NB4 (cell line): ENCODE measurements around the gene FHOD1.

ENCODE experiments used
- MYC ChIP-seq: IDR thresholded peaks from 2 replicates; pipeline ENCODE4 v1.6.1; 2011; ENCODE audit warnings: low read depth, low read length
- POLR2A ChIP-seq: IDR thresholded peaks from 2 replicates; pipeline ENCODE4 v1.6.1; 2011; ENCODE audit warnings: mild to moderate bottlenecking; ENCODE audit not compliant: insufficient read length; ENCODE audit errors: extremely low read depth
- TF ChIP-seq, protein P1 (sequence below): IDR thresholded peaks from 2 replicates; pipeline ENCODE4 v1.6.1; 2011; ENCODE audit warnings: low read depth, low read length
- TF ChIP-seq, protein P2 (sequence below): IDR thresholded peaks from one replicate; pipeline ENCODE4 v1.5.1; 2012; ENCODE audit warnings: low read depth, low read length

DNA sequence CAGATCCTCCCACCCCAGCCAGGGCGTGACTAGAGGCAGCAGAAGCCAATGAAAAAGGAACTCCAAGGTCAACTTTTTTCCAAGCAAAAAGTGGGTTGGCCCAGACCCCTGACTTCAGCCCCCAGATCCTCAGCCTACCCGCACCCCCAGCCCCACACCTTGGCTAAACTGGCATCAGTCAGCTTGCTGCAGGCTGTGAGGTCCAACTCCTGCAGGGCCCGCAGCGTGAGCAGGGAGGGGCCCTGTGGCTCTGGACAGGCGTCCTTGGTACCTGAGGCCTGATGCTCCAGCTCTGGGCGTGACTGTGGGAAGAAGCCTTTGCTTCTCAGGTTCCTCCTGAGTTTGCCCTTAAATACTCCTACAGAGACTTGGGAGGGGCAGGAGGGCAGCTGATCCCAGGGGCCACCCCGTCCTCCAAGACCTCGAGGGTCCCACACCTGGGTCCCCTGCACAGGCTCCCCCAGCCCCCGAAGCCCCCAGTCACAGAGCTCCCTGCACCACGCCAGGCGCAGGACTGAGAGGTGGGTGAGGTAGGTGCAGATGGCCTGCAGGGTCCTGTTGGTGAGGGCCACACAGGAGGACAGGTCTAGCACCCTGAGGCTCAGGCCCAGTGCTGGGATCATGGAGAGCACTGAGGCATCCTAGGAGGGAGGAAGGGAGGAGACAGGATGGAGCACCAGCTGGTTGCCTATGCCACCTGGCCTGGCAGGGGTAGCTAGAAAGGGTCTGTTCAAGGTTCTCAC is 39.0 kb downstream of the FHOD1 start:
- TF ChIP-seq, protein P1, sequence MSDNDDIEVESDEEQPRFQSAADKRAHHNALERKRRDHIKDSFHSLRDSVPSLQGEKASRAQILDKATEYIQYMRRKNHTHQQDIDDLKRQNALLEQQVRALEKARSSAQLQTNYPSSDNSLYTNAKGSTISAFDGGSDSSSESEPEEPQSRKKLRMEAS, result no peak
- TF ChIP-seq, protein P2, sequence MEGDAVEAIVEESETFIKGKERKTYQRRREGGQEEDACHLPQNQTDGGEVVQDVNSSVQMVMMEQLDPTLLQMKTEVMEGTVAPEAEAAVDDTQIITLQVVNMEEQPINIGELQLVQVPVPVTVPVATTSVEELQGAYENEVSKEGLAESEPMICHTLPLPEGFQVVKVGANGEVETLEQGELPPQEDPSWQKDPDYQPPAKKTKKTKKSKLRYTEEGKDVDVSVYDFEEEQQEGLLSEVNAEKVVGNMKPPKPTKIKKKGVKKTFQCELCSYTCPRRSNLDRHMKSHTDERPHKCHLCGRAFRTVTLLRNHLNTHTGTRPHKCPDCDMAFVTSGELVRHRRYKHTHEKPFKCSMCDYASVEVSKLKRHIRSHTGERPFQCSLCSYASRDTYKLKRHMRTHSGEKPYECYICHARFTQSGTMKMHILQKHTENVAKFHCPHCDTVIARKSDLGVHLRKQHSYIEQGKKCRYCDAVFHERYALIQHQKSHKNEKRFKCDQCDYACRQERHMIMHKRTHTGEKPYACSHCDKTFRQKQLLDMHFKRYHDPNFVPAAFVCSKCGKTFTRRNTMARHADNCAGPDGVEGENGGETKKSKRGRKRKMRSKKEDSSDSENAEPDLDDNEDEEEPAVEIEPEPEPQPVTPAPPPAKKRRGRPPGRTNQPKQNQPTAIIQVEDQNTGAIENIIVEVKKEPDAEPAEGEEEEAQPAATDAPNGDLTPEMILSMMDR, result no peak
- TF ChIP-seq MYC, result no peak
- TF ChIP-seq POLR2A, result no peak
